OCI-LY3 (cell line): ENCODE results near the gene ASPG.
A peak's percentile ranks its signal among the peaks of the same experiment; 100 is the strongest.

Experiments
- H2AFZ ChIP-seq: fragments of 200-600, 300-600 bp; shearing (Covaris generic); 2 replicates; pipeline ENCODE4 v1.6.0; 2014; ENCODE audit warnings: antibody characterized with exemption, low read depth, low read length
- H3K27ac ChIP-seq: fragments of 200-600, 300-600 bp; sonication (generic); 2 replicates; pipeline ENCODE4 v1.5.1; 2014; ENCODE audit warnings: mild to moderate bottlenecking, low read length, moderate library complexity, mixed read lengths
- H3K27me3 ChIP-seq: fragments of 200-600, 300-600 bp; sonication (generic); 2 replicates; pipeline ENCODE4 v1.6.1; 2014; ENCODE audit warnings: low read depth, low read length, mixed read lengths
- H3K36me3 ChIP-seq: fragments of 200-600, 300-600 bp; sonication (generic); replicated peaks from 2 replicates; pipeline ENCODE3; 2014; ENCODE audit warnings: low read depth, low read length, mixed read lengths
- H3K4me1 ChIP-seq: fragments of 300-600, 200-600 bp; sonication (generic); 2 replicates; pipeline ENCODE4 v1.6.1; 2014; ENCODE audit warnings: low read length, mixed read lengths
- H3K4me2 ChIP-seq: fragments of 200-600, 300-600 bp; sonication (generic); 2 replicates; pipeline ENCODE4 v1.6.1; 2014; ENCODE audit warnings: low read length, mixed read lengths
- H3K4me3 ChIP-seq: fragments of 300-600, 200-600 bp; sonication (generic); 2 replicates; pipeline ENCODE4 v1.5.1; 2014; ENCODE audit warnings: antibody characterized with exemption, mild to moderate bottlenecking, low read length, moderate library complexity
- H3K79me2 ChIP-seq: fragments of 300-600, 200-600 bp; shearing (Covaris generic); 2 replicates; pipeline ENCODE4 v1.6.1; 2014; ENCODE audit warnings: mild to moderate bottlenecking, low read length, mixed read lengths
- H3K9ac ChIP-seq: fragments of 300-600, 200-600 bp; shearing (Covaris generic); 2 replicates; pipeline ENCODE4 v1.6.0; 2014; ENCODE audit warnings: mild to moderate bottlenecking, low read length, moderate library complexity
- H3K9me3 ChIP-seq: fragments of 200-600, 300-600 bp; shearing (Covaris generic); 2 replicates; pipeline ENCODE4 v1.6.1; 2014; ENCODE audit warnings: low read length, mixed read lengths; ENCODE audit not compliant: insufficient read depth
- H4K20me1 ChIP-seq: fragments of 200-600, 300-600 bp; sonication (generic); 2 replicates; pipeline ENCODE4 v1.6.1; 2016; ENCODE audit warnings: low read length, mixed read lengths; ENCODE audit not compliant: insufficient read depth
- CTCF ChIP-seq: fragments of 200-600, 300-600 bp; sonication (generic); IDR thresholded peaks from 2 replicates; pipeline ENCODE4 v1.5.1; 2014; ENCODE audit warnings: antibody characterized with exemption, low read length, low read depth
- EZH2phosphoT487 ChIP-seq: fragments of 200-600 bp; shearing (Covaris generic); IDR thresholded peaks from 2 replicates; pipeline ENCODE4 v1.6.1; 2018; ENCODE audit warnings: antibody characterized with exemption, mixed run types, low read depth

ASPG gene

GRCh38 chr14:104096318-104096717 is 10.8 kb downstream of the ASPG start:
- Histone ChIP-seq H3K4me2 (no peak overlapping the region), H3K36me3 (no peaks in the 10 kb centered on the region)

DNA sequence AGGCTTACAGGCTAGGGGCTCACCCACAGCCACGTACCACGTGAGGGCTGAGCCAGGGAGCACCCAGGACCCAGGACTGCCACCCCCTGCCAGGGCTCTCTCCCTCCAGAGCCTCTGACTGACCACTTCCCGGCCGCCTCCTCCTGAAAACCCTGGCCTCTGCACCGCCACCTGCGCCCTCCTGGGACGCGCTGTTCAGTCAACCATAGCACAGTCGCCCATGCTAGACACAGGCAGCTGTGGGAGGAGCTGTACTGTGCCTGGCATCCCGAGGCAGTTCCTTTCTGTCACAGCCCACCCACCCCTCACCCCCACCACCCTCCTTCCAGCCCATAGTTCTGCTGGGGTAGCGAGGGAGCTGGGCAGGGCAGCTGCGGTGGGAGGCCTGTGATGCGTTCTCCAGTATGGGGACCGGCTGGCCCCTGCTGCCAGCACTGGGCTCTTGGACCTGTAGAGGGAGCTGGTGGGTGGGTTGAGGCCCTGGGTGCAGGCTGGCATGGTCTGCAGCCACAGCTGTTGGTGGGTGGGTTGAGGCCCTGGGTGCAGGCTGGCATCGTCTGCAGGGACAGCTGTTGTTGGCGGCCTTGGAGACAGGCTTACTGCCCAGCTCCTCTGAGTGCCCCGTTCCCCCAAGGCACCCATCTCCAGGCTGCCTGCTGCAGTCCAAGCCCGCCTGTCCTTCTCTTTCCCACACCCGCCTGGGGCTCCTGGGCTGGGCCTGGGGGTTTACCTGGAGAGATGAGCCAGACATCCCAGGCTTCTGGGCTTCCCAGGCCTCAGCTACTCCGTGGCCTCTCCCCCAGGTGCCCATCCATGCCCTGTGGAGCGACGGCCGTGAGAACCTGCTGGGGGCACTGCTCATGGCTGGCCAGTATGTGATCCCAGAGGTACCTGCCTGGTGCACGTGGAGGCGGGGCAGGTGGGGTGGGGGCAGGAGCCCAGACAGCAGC is 11.5 kb downstream of the ASPG start:
- Histone ChIP-seq H3K9me3 (no peaks in the 10 kb centered on the region), H3K27me3 (no peaks in the 10 kb centered on the region), H3K36me3 (no peaks in the 10 kb centered on the region), H3K4me1 (peaks cover 6% of the 10 kb centered on the region; the same call in 1 of the 2 replicates), H2AFZ (no peak overlapping the region), H3K79me2 (no peaks in the 10 kb centered on the region), H3K4me2 (no peak overlapping the region), H4K20me1 (no peaks in the 10 kb centered on the region), H3K4me3 (no peak overlapping the region), H3K9ac (no peak overlapping the region), H3K27ac (no peak overlapping the region)
- TF ChIP-seq CTCF (0 out of 2 replicates have a peak, but pooled peaks have one; percentile 6), EZH2phosphoT487 (no peak)

More at GRCh38 chr14:104096318-104096717, 10.8 kb downstream of the ASPG start:
- TF ChIP-seq EZH2phosphoT487 = no peak
- no peak for TF ChIP-seq CTCF
- no peak overlapping the region for H2AFZ ChIP-seq
- H3K4me1 ChIP-seq = peaks cover 6% of the 10 kb centered on the region; the same call in 1 of the 2 replicates
- H3K9ac ChIP-seq = no peak overlapping the region
- H3K9me3 ChIP-seq = no peaks in the 10 kb centered on the region
- H4K20me1 ChIP-seq = no peaks in the 10 kb centered on the region
- H3K27me3 ChIP-seq = no peaks in the 10 kb centered on the region
- no peak overlapping the region for H3K27ac ChIP-seq
- H3K79me2 ChIP-seq = no peaks in the 10 kb centered on the region
- no peak overlapping the region for H3K4me3 ChIP-seq

- H3K4me1 ChIP-seq = peaks cover 6% of the 10 kb centered on the region; the same call in 1 of the 2 replicates
- H3K27ac ChIP-seq = no peak overlapping the region
- no peaks in the 10 kb centered on the region for H3K9me3 ChIP-seq
- TF ChIP-seq EZH2phosphoT487 (no peak), CTCF (no peak)
- no peaks in the 10 kb centered on the region for H3K36me3 ChIP-seq
- H4K20me1 ChIP-seq = no peaks in the 10 kb centered on the region
- H3K4me2 ChIP-seq = no peak overlapping the region
- H2AFZ ChIP-seq = no peak overlapping the region
- H3K9ac ChIP-seq = no peak overlapping the region
- H3K79me2 ChIP-seq = no peaks in the 10 kb centered on the region
- no peaks in the 10 kb centered on the region for H3K27me3 ChIP-seq
- H3K4me3 ChIP-seq = no peak overlapping the region
Observed at GRCh38 chr14:104098272-104099095, 13.0 kb downstream of the ASPG start.
